ENCODE measurements around the gene ZNF845. TPM values are rescaled to one million over a fixed set of nuclear protein-coding genes. Genes with fewer than 3 reads are reported as not detected.
"Not testable (repeated sequence)": the region's sequence is repeated elsewhere in the genome, so short reads cannot be mapped to it uniquely, and the experiment has no call there.

ZNF845 gene
- total and polyA plus RNA-seq, 8 donors, result 1.6 to 5.4 (median 2.4) TPM

DNA sequence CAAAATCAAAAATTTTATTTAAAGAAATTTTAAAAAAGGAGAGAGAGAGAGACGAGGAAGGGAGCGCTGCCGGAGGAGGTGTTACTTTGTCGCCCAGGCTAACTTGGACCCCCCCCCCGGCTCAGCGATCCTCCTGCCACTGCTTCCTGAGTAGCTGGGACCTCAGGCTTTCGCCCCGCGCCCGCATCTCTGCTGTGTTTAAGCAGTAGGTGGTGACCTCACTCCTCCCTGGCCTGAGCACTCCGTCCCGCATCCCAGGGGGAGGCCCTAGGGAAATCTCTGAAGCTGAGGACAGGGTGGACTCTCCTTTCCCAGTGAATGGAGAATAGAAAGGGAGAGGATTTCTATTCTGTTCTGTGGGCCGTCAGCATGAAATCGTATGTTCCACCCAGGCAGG is 485 bp upstream of the ZNF845 start:
- Histone ChIP-seq H3K4me3 (peak overlapping the region; percentile 64 to 74 (median 67)), H3K36me3 (no peaks in the 10 kb centered on the region), H3K27ac (peak overlapping the region in 3 of 4 donors; percentile 22 to 72 (median 34)), H3K4me1 (peaks cover 0 to 4% (median 0%) of the 10 kb centered on the region in 3 donors), H3K9me3 (no peaks in the 10 kb centered on the region), H3K27me3 (no peaks in the 10 kb centered on the region)
- no peak for TF ChIP-seq CTCF (IDR thresholded peaks at IDR 0.05)
- FAIRE-seq, result no peak
- 1% methylated on average over 13 to 14 of the region's 14 CpGs for WGBS, 2 donors
- intact Hi-C loops (cut with DNase I), result no loop called here
- DNase-seq, result peak in 5 of 6 donors; percentile 36 to 67 (median 42)
- ATAC-seq, result peak; percentile 39 to 63 (median 52)

GRCh38 chr19:53344403-53344802 is 10.9 kb downstream of the ZNF845 start:
- H3K27me3 ChIP-seq; ATAC-seq; H3K4me1 ChIP-seq; H3K9me3 ChIP-seq; DNase-seq; intact Hi-C loops (cut with DNase I); H3K27ac ChIP-seq; FAIRE-seq; H3K4me3 ChIP-seq: not testable (repeated sequence)
- WGBS, 2 donors, result 94 to 99% methylated on average over 4 of the region's 4 CpGs
- peaks cover 3 to 69% (median 18%) of the 10 kb centered on the region in 3 donors for H3K36me3 ChIP-seq

GRCh38 chr19:53355739-53356138 is 22.2 kb downstream of the ZNF845 start:
- Histone ChIP-seq H3K36me3 (peaks cover 3 to 10% (median 7%) of the 10 kb centered on the region in 3 donors), H3K4me3 (no peak overlapping the region), H3K4me1 (no peaks in the 10 kb centered on the region), H3K27me3 (no peaks in the 10 kb centered on the region), H3K9me3 (peaks cover 0 to 18% (median 9%) of the 10 kb centered on the region in 4 donors), H3K27ac (no peak overlapping the region)
- intact Hi-C loops (cut with DNase I), result no loop called here
- DNase-seq, result no peak
- ATAC-seq, result no peak
- 98 to 100% methylated on average over 1 of the region's 1 CpG for WGBS, 2 donors
- no peak for TF ChIP-seq CTCF (IDR thresholded peaks at IDR 0.05)
- FAIRE-seq, result no peak

DNA sequence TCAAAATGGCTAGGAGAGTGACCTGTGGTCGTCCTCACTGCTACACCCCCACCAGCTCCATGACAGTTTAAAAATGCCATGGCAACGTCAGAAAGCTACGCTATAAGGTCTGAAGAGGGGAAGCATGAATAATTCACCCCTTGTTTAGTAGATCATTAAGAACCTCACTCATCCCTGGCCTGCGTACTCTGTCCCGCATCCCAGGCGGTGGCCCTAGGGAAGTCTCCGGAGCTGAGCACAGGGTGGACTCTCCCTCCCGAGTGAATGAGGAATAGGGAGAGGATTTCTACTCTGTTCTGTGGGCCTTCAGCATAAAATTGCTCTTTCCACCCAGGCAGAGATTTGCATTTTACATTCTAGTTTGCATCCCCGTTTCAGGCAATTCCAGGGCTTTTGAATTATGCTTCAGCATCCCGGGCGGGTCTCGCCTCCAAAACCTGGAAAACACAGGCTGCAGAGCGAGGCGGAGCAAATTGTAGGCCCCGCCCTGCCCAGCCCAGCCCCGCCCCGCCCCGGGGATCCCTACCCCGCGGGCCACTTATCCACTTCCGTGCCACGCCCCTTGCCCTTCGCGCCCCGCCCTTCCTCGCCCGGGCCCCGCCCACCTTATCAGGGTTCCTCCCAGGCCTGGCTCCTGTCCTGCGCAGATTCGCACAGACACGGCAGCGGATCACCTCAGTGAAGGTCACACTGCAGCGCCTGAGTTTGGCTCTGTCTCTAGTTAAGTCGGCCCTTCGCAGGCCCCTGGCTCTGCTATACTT is 24.5 kb downstream of the ZNF845 start:
- TF ChIP-seq CTCF (IDR thresholded peaks at IDR 0.05), result no peak
- Histone ChIP-seq H3K4me1 (no peaks in the 10 kb centered on the region), H3K9me3 (peaks cover 0 to 9% (median 3%) of the 10 kb centered on the region in 4 donors), H3K27ac (no peak overlapping the region), H3K36me3 (no peaks in the 10 kb centered on the region), H3K27me3 (no peaks in the 10 kb centered on the region), H3K4me3 (no peak overlapping the region)
- FAIRE-seq, result no peak
- WGBS, 2 donors, result 48 to 49% methylated on average over 35 of the region's 35 CpGs
- DNase-seq, result peak in 1 of 6 donors; percentile 50
- no peak for ATAC-seq
- intact Hi-C loops (cut with DNase I), result no loop called here

DNA sequence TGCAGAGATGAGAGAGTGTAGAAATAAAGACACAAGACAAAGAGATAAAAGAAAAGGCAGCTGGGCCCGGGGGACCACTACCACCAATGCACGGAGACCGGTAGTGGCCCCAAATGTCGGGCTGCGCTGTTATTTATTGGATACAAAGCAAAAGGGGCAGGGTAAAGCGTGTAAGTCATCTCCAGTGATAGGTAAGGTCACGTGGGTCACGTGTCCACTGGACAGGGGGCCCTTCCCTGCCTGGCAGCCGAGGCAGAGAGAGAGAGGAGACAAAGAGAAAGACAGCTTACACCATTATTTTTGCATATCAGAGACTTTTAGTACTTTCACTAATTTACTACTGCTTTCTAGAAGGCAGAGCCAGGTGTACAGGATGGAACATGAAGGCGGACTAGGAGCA is 26.5 kb downstream of the ZNF845 start:
- ATAC-seq, H3K4me1 ChIP-seq, H3K36me3 ChIP-seq, FAIRE-seq, H3K27me3 ChIP-seq, H3K4me3 ChIP-seq, H3K9me3 ChIP-seq, DNase-seq, H3K27ac ChIP-seq: not testable (repeated sequence)
- intact Hi-C loops (cut with DNase I), result loop anchor here in 1 of 3 donors (10.0 kb wide), 1 partner anchor 165 kb away; the partner anchor contains the start of gene ZNF665
- 86 to 94% methylated on average over 4 to 10 of the region's 10 CpGs for WGBS, 2 donors
